Adipocyte (in vitro differentiated cells): ENCODE data around the gene ZDHHC20.
A peak's percentile ranks its signal among the peaks of the same experiment; 100 is the strongest.

Experiments used
- DNase-seq: peaks from one replicate; pipeline ENCODE4 v3.0.0-alpha.2; 2015; ENCODE audit warnings: low read depth
- H3K27me3 ChIP-seq: replicated peaks from 2 replicates; pipeline ENCODE4 v1.7.0; 2013; ENCODE audit warnings: mild to moderate bottlenecking, low read length, moderate library complexity; ENCODE audit not compliant: control insufficient read depth, insufficient read depth
- H3K36me3 ChIP-seq: 2 replicates; pipeline ENCODE4 v1.7.0; 2013; ENCODE audit warnings: low read length, mild to moderate bottlenecking, moderate library complexity; ENCODE audit not compliant: control insufficient read depth, insufficient read depth, severe bottlenecking
- H3K4me1 ChIP-seq: 2 replicates; pipeline ENCODE4 v1.7.0; 2013; ENCODE audit warnings: mild to moderate bottlenecking, low read length, moderate library complexity; ENCODE audit not compliant: control insufficient read depth, insufficient read depth
- H3K4me3 ChIP-seq: 2 replicates; pipeline ENCODE4 v1.7.0; 2013; ENCODE audit warnings: mild to moderate bottlenecking, low read length, moderate library complexity
- H3K9ac ChIP-seq: 2 replicates; pipeline ENCODE4 v1.7.0; 2013; ENCODE audit warnings: mild to moderate bottlenecking, low read length, moderate library complexity
- H3K9me3 ChIP-seq: 2 replicates; pipeline ENCODE4 v1.7.0; 2013; ENCODE audit warnings: mild to moderate bottlenecking, low read length, moderate library complexity; ENCODE audit not compliant: control insufficient read depth

Gene ZDHHC20

GRCh38 chr13:21458813-21459701, at the start of gene ZDHHC20:
Gene ZDHHC20 (minus strand): TSS chr13:21459303. CDS start chr13:21459171, 132 bp downstream.
- peak within 1 kb of the TSS; percentile 93 for H3K9ac ChIP-seq
- DNase-seq = peak; percentile 94
- no peaks in the 10 kb centered on the region for H3K36me3 ChIP-seq
- peak within 1 kb of the TSS; percentile 96 for H3K4me3 ChIP-seq
- H3K4me1 ChIP-seq = peaks cover 17% of the 10 kb centered on the region
- H3K27me3 ChIP-seq = no peaks in the 10 kb centered on the region
- no peaks in the 10 kb centered on the region for H3K9me3 ChIP-seq

- Histone ChIP-seq H3K36me3 (peaks cover 22% of the 10 kb centered on the region), H3K4me1 (no peaks in the 10 kb centered on the region), H3K4me3 (no peak overlapping the region)
Measured at GRCh38 chr13:21504379-21504778, 45.3 kb upstream of the ZDHHC20 start.

GRCh38 chr13:21501686-21502085, 42.6 kb upstream of the ZDHHC20 start:
- no peak overlapping the region for H3K4me3 ChIP-seq
- no peaks in the 10 kb centered on the region for H3K9me3 ChIP-seq
- no peak for DNase-seq

More at GRCh38 chr13:21504379-21504778, 45.3 kb upstream of the ZDHHC20 start:
- H3K9me3 ChIP-seq = no peaks in the 10 kb centered on the region
- no peak overlapping the region for H3K9ac ChIP-seq
- H3K27me3 ChIP-seq = no peaks in the 10 kb centered on the region
- no peak for DNase-seq

GRCh38 chr13:21486322-21486721, 27.2 kb upstream of the ZDHHC20 start:
- Histone ChIP-seq H3K27me3 (no peaks in the 10 kb centered on the region), H3K4me3 (no peak overlapping the region), H3K4me1 (no peaks in the 10 kb centered on the region)

More at GRCh38 chr13:21501686-21502085, 42.6 kb upstream of the ZDHHC20 start:
- Histone ChIP-seq H3K27me3 (no peaks in the 10 kb centered on the region), H3K4me1 (no peaks in the 10 kb centered on the region), H3K9ac (no peak overlapping the region), H3K36me3 (peaks cover 11% of the 10 kb centered on the region)

GRCh38 chr13:21483748-21484147, 24.6 kb upstream of the ZDHHC20 start:
- H3K4me3 ChIP-seq = no peak overlapping the region
- no peaks in the 10 kb centered on the region for H3K27me3 ChIP-seq
- peaks cover 5% of the 10 kb centered on the region for H3K4me1 ChIP-seq
- H3K36me3 ChIP-seq = no peaks in the 10 kb centered on the region
- no peak for DNase-seq
- peaks cover 16% of the 10 kb centered on the region for H3K9me3 ChIP-seq
- H3K9ac ChIP-seq = no peak overlapping the region

More at GRCh38 chr13:21486322-21486721, 27.2 kb upstream of the ZDHHC20 start:
- Histone ChIP-seq H3K9ac (no peak overlapping the region), H3K9me3 (peaks cover 16% of the 10 kb centered on the region), H3K36me3 (peaks cover 13% of the 10 kb centered on the region)
- DNase-seq = no peak

- H3K9ac ChIP-seq = no peak overlapping the region
- H3K4me3 ChIP-seq = no peak overlapping the region
- DNase-seq = no peak
- H3K9me3 ChIP-seq = peaks cover 5% of the 10 kb centered on the region
- peaks cover 5% of the 10 kb centered on the region for H3K4me1 ChIP-seq
- no peaks in the 10 kb centered on the region for H3K27me3 ChIP-seq
- H3K36me3 ChIP-seq = no peaks in the 10 kb centered on the region
Measured at GRCh38 chr13:21481359-21481758, 22.3 kb upstream of the ZDHHC20 start.

GRCh38 chr13:21478881-21479808, 20.0 kb upstream of the ZDHHC20 start:
- Histone ChIP-seq H3K4me1 (peaks cover 5% of the 10 kb centered on the region), H3K27me3 (no peaks in the 10 kb centered on the region), H3K9ac (peak overlapping the region; percentile 47), H3K4me3 (peak overlapping the region; percentile 68), H3K9me3 (no peaks in the 10 kb centered on the region), H3K36me3 (no peaks in the 10 kb centered on the region)
- DNase-seq = peak; percentile 92

- Histone ChIP-seq H3K36me3 (no peaks in the 10 kb centered on the region), H3K4me3 (peak overlapping the region; percentile 81), H3K27me3 (no peaks in the 10 kb centered on the region), H3K9ac (peak overlapping the region; percentile 83), H3K9me3 (no peaks in the 10 kb centered on the region), H3K4me1 (peaks cover 5% of the 10 kb centered on the region)
- peak; percentile 95 for DNase-seq
Measured at GRCh38 chr13:21476893-21477472, 17.9 kb upstream of the ZDHHC20 start.

GRCh38 chr13:21475115-21475514, 16.0 kb upstream of the ZDHHC20 start:
- H3K4me3 ChIP-seq = no peak overlapping the region
- peaks cover 16% of the 10 kb centered on the region for H3K9me3 ChIP-seq
- no peak for DNase-seq
- H3K9ac ChIP-seq = no peak overlapping the region
- no peaks in the 10 kb centered on the region for H3K36me3 ChIP-seq
- H3K27me3 ChIP-seq = no peaks in the 10 kb centered on the region
- peaks cover 5% of the 10 kb centered on the region for H3K4me1 ChIP-seq

GRCh38 chr13:21470785-21471184, 11.7 kb upstream of the ZDHHC20 start:
- no peak overlapping the region for H3K4me3 ChIP-seq
- peaks cover 25% of the 10 kb centered on the region for H3K9me3 ChIP-seq
- no peak for DNase-seq
- no peak overlapping the region for H3K9ac ChIP-seq
- H3K36me3 ChIP-seq = no peaks in the 10 kb centered on the region
- H3K4me1 ChIP-seq = no peaks in the 10 kb centered on the region
- H3K27me3 ChIP-seq = no peaks in the 10 kb centered on the region

- Histone ChIP-seq H3K36me3 (no peaks in the 10 kb centered on the region), H3K9me3 (peaks cover 21% of the 10 kb centered on the region), H3K4me1 (no peaks in the 10 kb centered on the region), H3K9ac (no peak overlapping the region), H3K4me3 (no peak overlapping the region), H3K27me3 (no peaks in the 10 kb centered on the region)
- no peak for DNase-seq
Measured at GRCh38 chr13:21466527-21466926, 7.4 kb upstream of the ZDHHC20 start.
